ENCODE data around the gene MRPS17. TPM values are rescaled to one million over a fixed set of nuclear protein-coding genes. Genes with fewer than 3 reads are reported as not detected.

Gene MRPS17
- total and polyA plus RNA-seq, 2 donors (not counting 3 experiments of a cell fraction or from before 2014, with no cell fraction given): 11.8 to 19.5 TPM

- Histone ChIP-seq H4K20me1 (replicated peaks; ENCODE audit: control insufficient read depth, extremely low read depth, insufficient read depth, low read length) (no peaks in the 10 kb centered on the region), H3K4me1 (ENCODE audit: control insufficient read depth, extremely low read depth, insufficient read depth, low read length) (no peaks in the 10 kb centered on the region), H2AFZ (ENCODE audit: low read depth, low read length) (no peak overlapping the region), H3K27me3 (ENCODE audit: control insufficient read depth in 2 of 2, insufficient read depth in 2 of 2, low read length in 2 of 2) (no peaks in the 10 kb centered on the region), H3K4me2 (ENCODE audit: insufficient read depth, low read length) (no peak overlapping the region), H3K27ac (ENCODE audit: insufficient read depth, low read depth, low read length) (no peak overlapping the region), H3K9ac (replicated peaks; ENCODE audit: extremely low read depth, insufficient read depth, low read length) (no peak overlapping the region), H3K9me3 (replicated peaks; ENCODE audit: control insufficient read depth, insufficient read depth, low read length) (no peaks in the 10 kb centered on the region), H3K4me3 (replicated peaks in 1 of 3; ENCODE audit: insufficient read depth in 1 of 3, low read depth in 1 of 3, low read length in 3 of 3) (no peak overlapping the region), H3K9me1 (replicated peaks; ENCODE audit: control insufficient read depth, extremely low read depth, insufficient read depth, low read length) (no peaks in the 10 kb centered on the region), H3K79me2 (ENCODE audit: control insufficient read depth, insufficient read depth, low read length) (peaks cover 10% of the 10 kb centered on the region), H3K36me3 (ENCODE audit: control insufficient read depth in 2 of 2, extremely low read depth in 1 of 2, insufficient read depth in 2 of 2, low read length in 2 of 2) (no peaks in the 10 kb centered on the region)
- TF ChIP-seq MAX (IDR thresholded peaks at IDR 0.05; ENCODE audit: insufficient read depth, insufficient read length): no peak
- no peak for TF ChIP-seq POLR2AphosphoS5 (IDR thresholded peaks at IDR 0.05; ENCODE audit: insufficient read depth, low read depth, low read length)
- TF ChIP-seq POLR2A (IDR thresholded peaks at IDR 0.05; ENCODE audit: low read depth, low read length): no peak
- TF ChIP-seq EZH2 (IDR thresholded peaks at IDR 0.05; ENCODE audit: borderline replicate concordance, low read depth, low read length, severe bottlenecking): no peak
- no TSS peak for BruUV-seq (replicated peaks)
- ChIA-PET POLR2A (no interaction called here), CTCF (interaction anchor here (3.3 kb wide), 1 partner anchor 321 kb away, joined by 14 read pairs; no protein-coding TSS in a partner anchor)
- FAIRE-seq (no peak), DNase-seq (ENCODE audit: low read depth, low spot score) (no peak)
- intact Hi-C loops (cut with micrococcal nuclease) (loop anchor here (10.0 kb wide), 2 partner anchors 217 to 387 kb away; partner anchors contain the start of gene VOPP1), dilution Hi-C loops (cut with MboI; ENCODE audit: extremely low pct_ligation_motif_present, low sequenced_read_pairs) (no loop called here)
These were observed 10.3 kb downstream of the MRPS17 start for GRCh38 chr7:55962014-55962413.

DNA sequence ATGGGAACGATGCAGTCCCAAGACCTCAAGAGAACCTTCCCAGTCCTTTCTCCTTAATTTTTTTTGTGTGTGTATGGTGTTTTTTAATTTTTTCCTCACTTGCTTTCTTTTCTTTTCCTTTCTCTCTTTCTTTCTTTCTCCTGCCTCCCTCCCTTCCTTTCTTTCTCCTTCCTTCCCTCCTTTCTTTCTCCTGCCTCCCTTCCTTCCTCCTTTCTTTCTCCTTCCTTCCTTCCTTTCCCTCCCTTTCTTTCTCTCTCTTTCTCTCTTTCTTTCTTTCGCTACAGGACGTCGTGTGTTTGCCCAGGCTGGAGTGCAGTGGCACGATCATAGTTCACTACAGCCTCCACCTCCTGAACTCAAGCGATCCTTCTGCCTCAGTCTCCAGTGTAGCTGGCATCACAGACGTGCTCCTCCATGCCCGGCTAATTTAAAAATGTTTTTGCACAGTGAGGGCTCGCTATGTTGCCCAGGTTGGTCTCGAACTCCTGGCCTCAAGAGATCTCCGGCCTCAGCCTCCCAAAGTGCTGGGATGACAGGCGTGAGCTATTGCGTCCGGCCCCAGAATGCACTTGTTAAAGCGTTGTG is 12.0 kb downstream of the MRPS17 start:
- Histone ChIP-seq H3K27me3 (ENCODE audit: control insufficient read depth in 2 of 2, insufficient read depth in 2 of 2, low read length in 2 of 2) (no peaks in the 10 kb centered on the region), H3K4me3 (replicated peaks in 1 of 3; ENCODE audit: insufficient read depth in 1 of 3, low read depth in 1 of 3, low read length in 3 of 3) (no peak overlapping the region), H2AFZ (ENCODE audit: low read depth, low read length) (peak overlapping the region; percentile 95), H3K4me2 (ENCODE audit: insufficient read depth, low read length) (no peak overlapping the region), H3K9ac (replicated peaks; ENCODE audit: extremely low read depth, insufficient read depth, low read length) (no peak overlapping the region), H3K79me2 (ENCODE audit: control insufficient read depth, insufficient read depth, low read length) (peaks cover 12% of the 10 kb centered on the region), H3K4me1 (ENCODE audit: control insufficient read depth, extremely low read depth, insufficient read depth, low read length) (no peaks in the 10 kb centered on the region), H3K27ac (ENCODE audit: insufficient read depth, low read depth, low read length) (no peak overlapping the region), H4K20me1 (replicated peaks; ENCODE audit: control insufficient read depth, extremely low read depth, insufficient read depth, low read length) (no peaks in the 10 kb centered on the region), H3K9me1 (replicated peaks; ENCODE audit: control insufficient read depth, extremely low read depth, insufficient read depth, low read length) (no peaks in the 10 kb centered on the region), H3K9me3 (replicated peaks; ENCODE audit: control insufficient read depth, insufficient read depth, low read length) (no peaks in the 10 kb centered on the region), H3K36me3 (ENCODE audit: control insufficient read depth in 2 of 2, extremely low read depth in 1 of 2, insufficient read depth in 2 of 2, low read length in 2 of 2) (no peaks in the 10 kb centered on the region)
- TF ChIP-seq CTCF (IDR thresholded peaks at IDR 0.05; ENCODE audit: extremely low read depth in 1 of 2, insufficient read depth in 1 of 2, low read depth in 1 of 2, low read length in 2 of 2) (no peak), MYC (IDR thresholded peaks at IDR 0.05; ENCODE audit: low read depth, low read length) (no peak), MAX (IDR thresholded peaks at IDR 0.05; ENCODE audit: insufficient read depth, insufficient read length) (no peak), EZH2 (IDR thresholded peaks at IDR 0.05; ENCODE audit: borderline replicate concordance, low read depth, low read length, severe bottlenecking) (no peak), JUN (IDR thresholded peaks at IDR 0.05; ENCODE audit: borderline replicate concordance, insufficient read depth, insufficient read length, low read depth) (no peak), GATA2 (IDR thresholded peaks at IDR 0.05; ENCODE audit: insufficient read depth, insufficient read length, low read depth, low read length) (no peak)
- ChIA-PET POLR2A (no interaction called here), CTCF (interaction anchor here (0.6 to 3.2 kb wide), 15 partner anchors 15 to 1204 kb away, joined by 3 to 52 read pairs (median 3); partner anchors contain the start of genes CCT6A, PHKG1, PSPH and SEC61G)
- intact Hi-C loops (cut with micrococcal nuclease) (loop anchor here (1.0 to 10.0 kb wide), 5 partner anchors 88 to 389 kb away; partner anchors contain the start of genes CCT6A, PSPH and VOPP1), dilution Hi-C loops (cut with MboI; ENCODE audit: extremely low pct_ligation_motif_present, low sequenced_read_pairs) (no loop called here)
- DNase-seq (ENCODE audit: low read depth, low spot score): no peak
- no TSS peak for BruUV-seq (replicated peaks)
- no peak for FAIRE-seq
